Subcutaneous abdominal adipose tissue (tissue), 5 donors: ENCODE measurements around the gene RBFOX2.

ENCODE experiments used
- H3K27ac ChIP-seq: one replicate; pipeline ENCODE4 v1.7.0; 2013; ENCODE audit warnings: low read depth, mild to moderate bottlenecking, inconsistent platforms, low read length, moderate library complexity
- H3K27me3 ChIP-seq, 5 donors: one replicate each; pipeline ENCODE4 v1.7.0; 2013; ENCODE audit warnings: low read length in 5 of 5, inconsistent platforms in 1 of 5; ENCODE audit not compliant: control insufficient read depth in 5 of 5, insufficient read depth in 4 of 5
- H3K36me3 ChIP-seq, 5 donors: one replicate each; pipeline ENCODE4 v1.7.0; 2013; ENCODE audit warnings: low read length in 5 of 5; ENCODE audit not compliant: control insufficient read depth in 5 of 5, insufficient read depth in 5 of 5
- H3K4me1 ChIP-seq, 5 donors: one replicate each; pipeline ENCODE4 v1.7.0; 2013; ENCODE audit warnings: low read length in 5 of 5, mild to moderate bottlenecking in 3 of 5, moderate library complexity in 1 of 5; ENCODE audit not compliant: control insufficient read depth in 5 of 5, insufficient read depth in 5 of 5
- H3K4me3 ChIP-seq, 5 donors: one replicate each; pipeline ENCODE4 v1.7.0; 2013; ENCODE audit warnings: low read length in 5 of 5, low read depth in 1 of 5
- H3K9ac ChIP-seq, 5 donors: one replicate each; pipeline ENCODE4 v1.7.0; 2013; ENCODE audit warnings: low read length in 5 of 5, mild to moderate bottlenecking in 4 of 5, moderate library complexity in 3 of 5
- H3K9me3 ChIP-seq, 5 donors: one replicate each; pipeline ENCODE4 v1.7.0; 2013; ENCODE audit warnings: low read length in 5 of 5; ENCODE audit not compliant: control insufficient read depth in 5 of 5
- donor health status: healthy.
- donor health status: healthy.
- donor health status: healthy.
- donor health status: healthy.
- donor health status: healthy.

Gene RBFOX2

GRCh38 chr22:35726398-35726797 is 302.2 kb downstream of the RBFOX2 start:
- H3K27ac ChIP-seq, result no peak overlapping the region
- no peaks in the 10 kb centered on the region for H3K27me3 ChIP-seq
- no peaks in the 10 kb centered on the region for H3K4me1 ChIP-seq
- no peak overlapping the region for H3K4me3 ChIP-seq
- H3K36me3 ChIP-seq, result no peaks in the 10 kb centered on the region
- no peaks in the 10 kb centered on the region for H3K9me3 ChIP-seq
- no peak overlapping the region for H3K9ac ChIP-seq

GRCh38 chr22:35725521-35725920 is 303.1 kb downstream of the RBFOX2 start:
- no peaks in the 10 kb centered on the region for H3K9me3 ChIP-seq

GRCh38 chr22:35721960-35722359 is 306.7 kb downstream of the RBFOX2 start:
- Histone ChIP-seq H3K9ac (no peak overlapping the region), H3K27ac (no peak overlapping the region), H3K27me3 (no peaks in the 10 kb centered on the region), H3K4me3 (no peak overlapping the region), H3K9me3 (no peaks in the 10 kb centered on the region), H3K4me1 (no peaks in the 10 kb centered on the region), H3K36me3 (no peaks in the 10 kb centered on the region)

More at GRCh38 chr22:35725521-35725920, 303.1 kb downstream of the RBFOX2 start:
- Histone ChIP-seq H3K36me3 (no peaks in the 10 kb centered on the region), H3K9ac (no peak overlapping the region), H3K27ac (no peak overlapping the region), H3K4me3 (no peak overlapping the region), H3K27me3 (no peaks in the 10 kb centered on the region), H3K4me1 (no peaks in the 10 kb centered on the region)

- Histone ChIP-seq H3K27me3 (no peaks in the 10 kb centered on the region), H3K4me3 (no peak overlapping the region), H3K36me3 (no peaks in the 10 kb centered on the region), H3K9ac (no peak overlapping the region), H3K27ac (no peak overlapping the region), H3K9me3 (no peaks in the 10 kb centered on the region), H3K4me1 (no peaks in the 10 kb centered on the region)
Measured at GRCh38 chr22:35719212-35719875, 309.3 kb downstream of the RBFOX2 start.

GRCh38 chr22:35717572-35717971 is 311.1 kb downstream of the RBFOX2 start, which contains the start of gene APOL5:
Gene APOL5, plus strand, starts transcription at chr22:35717872. Its CDS starts 0 bp downstream, at chr22:35717872.
- Histone ChIP-seq H3K27me3 (no peaks in the 10 kb centered on the region), H3K9me3 (peaks cover 2 to 8% (median 4%) of the 10 kb centered on the region in 5 donors), H3K4me1 (no peaks in the 10 kb centered on the region), H3K9ac (no peak within 1 kb of the TSS), H3K4me3 (no peak within 1 kb of the TSS), H3K36me3 (no peaks in the 10 kb centered on the region), H3K27ac (no peak within 1 kb of the TSS)

GRCh38 chr22:35712672-35713071 is 316.0 kb downstream of the RBFOX2 start:
- H3K36me3 ChIP-seq, result no peaks in the 10 kb centered on the region
- H3K9me3 ChIP-seq, result peaks cover 2 to 8% (median 6%) of the 10 kb centered on the region in 5 donors
- no peak overlapping the region for H3K9ac ChIP-seq
- no peaks in the 10 kb centered on the region for H3K27me3 ChIP-seq
- no peak overlapping the region for H3K27ac ChIP-seq
- no peaks in the 10 kb centered on the region for H3K4me1 ChIP-seq
- H3K4me3 ChIP-seq, result no peak overlapping the region

- peaks cover 2 to 8% (median 6%) of the 10 kb centered on the region in 5 donors for H3K9me3 ChIP-seq
- H3K36me3 ChIP-seq, result no peaks in the 10 kb centered on the region
- H3K4me1 ChIP-seq, result no peaks in the 10 kb centered on the region
- no peak overlapping the region for H3K27ac ChIP-seq
- no peak overlapping the region for H3K9ac ChIP-seq
- H3K4me3 ChIP-seq, result no peak overlapping the region
- H3K27me3 ChIP-seq, result no peaks in the 10 kb centered on the region
Measured at GRCh38 chr22:35711336-35711735, 317.3 kb downstream of the RBFOX2 start.

- Histone ChIP-seq H3K9ac (no peak overlapping the region), H3K4me3 (no peak overlapping the region), H3K36me3 (no peaks in the 10 kb centered on the region), H3K27me3 (no peaks in the 10 kb centered on the region), H3K4me1 (no peaks in the 10 kb centered on the region), H3K9me3 (peaks cover 2 to 8% (median 6%) of the 10 kb centered on the region in 5 donors), H3K27ac (no peak overlapping the region)
Measured at GRCh38 chr22:35708917-35709316, 319.7 kb downstream of the RBFOX2 start.

GRCh38 chr22:35708453-35708852 is 320.2 kb downstream of the RBFOX2 start:
- Histone ChIP-seq H3K36me3 (no peaks in the 10 kb centered on the region), H3K9me3 (peaks cover 2 to 8% (median 6%) of the 10 kb centered on the region in 5 donors), H3K9ac (no peak overlapping the region), H3K27me3 (no peaks in the 10 kb centered on the region), H3K4me3 (no peak overlapping the region), H3K4me1 (no peaks in the 10 kb centered on the region), H3K27ac (no peak overlapping the region)

GRCh38 chr22:35705141-35705540 is 323.5 kb downstream of the RBFOX2 start:
- Histone ChIP-seq H3K4me3 (no peak overlapping the region), H3K27ac (no peak overlapping the region), H3K36me3 (no peaks in the 10 kb centered on the region), H3K4me1 (no peaks in the 10 kb centered on the region), H3K9ac (no peak overlapping the region), H3K27me3 (no peaks in the 10 kb centered on the region), H3K9me3 (no peaks in the 10 kb centered on the region)
